Pancreas (tissue), 10 donors: Measurements from ENCODE around the gene SLCO1A2. TPM values are rescaled to one million over a fixed set of nuclear protein-coding genes. Genes with fewer than 3 reads are reported as not detected.

Experiments used
- ATAC-seq, 4 donors: fragments of 200-7000 bp; cut with Tn5 transposase; one replicate each; pipeline versions ENCODE4 v1.8.0 to v1.9.1; 2020; ENCODE audit warnings: mild to moderate bottlenecking in 4 of 4, moderate library complexity in 4 of 4
- DNase-seq, 6 donors: peaks; one replicate each; pipeline ENCODE4 v3.0.0-alpha.2; 2020
- FAIRE-seq: peaks from 2 replicates; lab custom pipeline; 2012; peaks lifted over from hg19 to GRCh38; lab: Jason Lieb, UNC
- H3K27ac ChIP-seq, 4 donors: fragments of 200-600 bp; sonication (generic); 1 replicate in 3 of 4; 2 replicates in 1 of 4; pipeline versions ENCODE4 v1.5.0 to v1.8.0; 2020
- H3K27me3 ChIP-seq, 4 donors: fragments of 200-600 bp; one replicate each; pipeline ENCODE4 v1.8.0; 2021
- H3K36me3 ChIP-seq, 3 donors: fragments of 200-600 bp; sonication (generic) in 1 of 3; one replicate each; pipeline versions ENCODE4 v1.5.0 to v1.8.0; 2020 to 2021
- H3K4me1 ChIP-seq, 3 donors: fragments of 200-600 bp; one replicate each; pipeline ENCODE4 v1.8.0; 2021
- H3K4me3 ChIP-seq, 4 donors: fragments of 200-600 bp; sonication (generic) in 2 of 4; one replicate each; pipeline versions ENCODE4 v1.5.0 to v1.8.0; 2020 to 2021
- H3K9me3 ChIP-seq, 4 donors: fragments of 200-600 bp; one replicate each; pipeline ENCODE4 v1.8.0; 2021
- CTCF ChIP-seq, 4 donors: fragments of 200-600 bp; sonication (generic) in 3 of 4; IDR thresholded peaks; one replicate each; pipeline versions ENCODE4 v1.5.0 to v1.8.0; 2021; ENCODE audit warnings: antibody characterized with exemption in 4 of 4
- WGBS, 2 donors: extraction: QIAGEN DNeasy Blood & Tissue Kit; methylation state at CpG; one replicate each; pipeline ENCODE4 v1.1.7; 2013; 5-methylcytosine and 5-hydroxymethylcytosine counted together
- intact Hi-C, 3 donors: fragments of 100-400 bp; cut with DNase I; formaldehyde crosslinking; loops; one replicate each; pipeline versions ENCODE4 v1.11.1 to v1.14.2; 2022
- polyA plus RNA-seq, 2 donors: library from polyadenylated mRNA; stranded (reverse); fragments of 200-250 nt; gene quantifications; one replicate each; pipeline ENCODE4 v1.2.3, GENCODE V29; 2013
- total RNA-seq, 6 donors: library from RNA; stranded (reverse); fragmentation: NEBNext Ultra II Directional in 4 of 6; extraction: Animal tissue kit (Norgen Biotek cat#: 25700) in 4 of 6; gene quantifications; one replicate each; pipeline versions ENCODE4 v1.2.1 to v1.2.4, GENCODE V29; 2021 to 2023
- donor health status: healthy with polysubstance abuse.
- donor health status: DM: no; HTN: no; CAD: no; lungs with moderate emphysema.
- donor health status: DM: no; HTN: no; CAD: no.
- donor health status: control.
- donor health status: control.
- donor health status: Bipolar disorder and iron deficiency.
- donor health status: DM: yes; HTN: yes; CAD: no.
- donor health status: DM: no; HTN: no; CAD: no.
- donor health status: DM: no; HTN: no; CAD: no.
- donor health status: DM: yes; HTN: yes; CAD: no.

SLCO1A2 gene
- total and polyA plus RNA-seq, 8 donors, result 0.04 to 0.34 (median 0.12) TPM; not detected in 2

GRCh38 chr12:21219206-21219605 lies 115.5 kb downstream of the SLCO1A2 start:
- DNase-seq, result no peak
- no peak overlapping the region for H3K27ac ChIP-seq
- H3K9me3 ChIP-seq, result no peaks in the 10 kb centered on the region
- no peaks in the 10 kb centered on the region for H3K27me3 ChIP-seq
- no peak overlapping the region for H3K4me3 ChIP-seq
- no peak for FAIRE-seq
- no peak for TF ChIP-seq CTCF (IDR thresholded peaks at IDR 0.05)
- WGBS, 2 donors, result 24 to 25% methylated on average over 2 of the region's 2 CpGs
- H3K4me1 ChIP-seq, result no peaks in the 10 kb centered on the region
- no peak for ATAC-seq
- no peaks in the 10 kb centered on the region for H3K36me3 ChIP-seq
- intact Hi-C loops, result no loop called here

Other genes starting within 250 kb of the SLCO1A2 start
- under 1 TPM in 1 of 6 donors, not detected in 5; 0.09 TPM for gene SLCO1B1, start 203.7 kb downstream of the SLCO1A2 start, total RNA-seq
- not detected for gene SLCO1B1, start 203.7 kb downstream of the SLCO1A2 start, polyA plus RNA-seq
- 100 to 1,000 TPM in 2 of 6 donors, 10 to 100 TPM in 3, 1 to 10 TPM in 1; 2.2 to 449 (median 30.7) TPM for gene IAPP, start 38.0 kb upstream of the SLCO1A2 start, total RNA-seq
- 1,000 to 10,000 TPM in 1 of 2 donors, 100 to 1,000 TPM in 1; 121 to 1,679 TPM for gene IAPP, start 38.0 kb upstream of the SLCO1A2 start, polyA plus RNA-seq
- gene PYROXD1, start 102.7 kb upstream of the SLCO1A2 start, total RNA-seq, result 10 to 100 TPM; 11.4 to 31.0 (median 17.1) TPM
- gene PYROXD1, start 102.7 kb upstream of the SLCO1A2 start, polyA plus RNA-seq, result 10 to 100 TPM; 10.9 to 14.1 TPM
- 10 to 100 TPM in 3 of 6 donors, 1 to 10 TPM in 3; 6.0 to 17.1 (median 9.6) TPM for gene RECQL, start 166.7 kb upstream of the SLCO1A2 start, total RNA-seq
- gene RECQL, start 166.7 kb upstream of the SLCO1A2 start, polyA plus RNA-seq, result 1 to 10 TPM; 4.8 to 7.5 TPM
- gene GOLT1B, start 166.9 kb upstream of the SLCO1A2 start, total RNA-seq, result 10 to 100 TPM; 11.1 to 25.5 (median 17.9) TPM
- 10 to 100 TPM; 10.5 to 15.4 TPM for gene GOLT1B, start 166.9 kb upstream of the SLCO1A2 start, polyA plus RNA-seq
- gene SPX, start 191.4 kb upstream of the SLCO1A2 start, total RNA-seq, result 10 to 100 TPM; 11.7 to 31.0 (median 28.3) TPM
- 10 to 100 TPM; 12.1 to 13.4 TPM for gene SPX, start 191.4 kb upstream of the SLCO1A2 start, polyA plus RNA-seq